CD4-positive, alpha-beta T cell treated with Interleukin-10 for 1 hour (primary cell): Measurements from ENCODE around the gene CCNL2.
"Not testable (repeated sequence)": the region's sequence is repeated elsewhere in the genome, so short reads cannot be mapped to it uniquely, and the experiment has no call there.

Experiments
- DNase-seq: peaks from one replicate; pipeline ENCODE4 v3.0.0-alpha.2; 2020

CCNL2 gene

GRCh38 chr1:1432274-1432950 is 33.3 kb upstream of the CCNL2 start:
- DNase-seq = no peak

- DNase-seq = no peak
These were observed 32.7 kb upstream of the CCNL2 start for GRCh38 chr1:1431845-1432273.

- no peak for DNase-seq
These were observed 32.1 kb upstream of the CCNL2 start for GRCh38 chr1:1430992-1431844.

- DNase-seq = no peak
These were observed 31.2 kb upstream of the CCNL2 start for GRCh38 chr1:1430114-1430982.

- no peak for DNase-seq
These were observed 30.5 kb upstream of the CCNL2 start for GRCh38 chr1:1429671-1430073.

GRCh38 chr1:1428967-1429366 is 29.8 kb upstream of the CCNL2 start:
- not testable (repeated sequence) for DNase-seq

GRCh38 chr1:1428174-1428573 is 29.0 kb upstream of the CCNL2 start:
- no peak for DNase-seq

- no peak for DNase-seq
These were observed 28.6 kb upstream of the CCNL2 start for GRCh38 chr1:1427820-1428148.

- no peak for DNase-seq
These were observed 28.1 kb upstream of the CCNL2 start for GRCh38 chr1:1427106-1427819.

- no peak for DNase-seq
These were observed 27.5 kb upstream of the CCNL2 start for GRCh38 chr1:1426496-1427105.

GRCh38 chr1:1425753-1426495 is 26.8 kb upstream of the CCNL2 start:
- no peak for DNase-seq

GRCh38 chr1:1425426-1425752 is 26.3 kb upstream of the CCNL2 start:
- no peak for DNase-seq

GRCh38 chr1:1424707-1425106 is 25.6 kb upstream of the CCNL2 start:
- no peak for DNase-seq

GRCh38 chr1:1423245-1423597 is 24.1 kb upstream of the CCNL2 start:
- no peak for DNase-seq

- no peak for DNase-seq
These were observed 23.5 kb upstream of the CCNL2 start for GRCh38 chr1:1422465-1423244.

GRCh38 chr1:1421907-1422464 is 22.9 kb upstream of the CCNL2 start:
- no peak for DNase-seq

- DNase-seq = no peak
These were observed 22.2 kb upstream of the CCNL2 start, which contains the start of gene ANKRD65 for GRCh38 chr1:1421147-1421906. Gene ANKRD65 (minus strand): TSS chr1:1421276. CDS start chr1:1421005, 271 bp downstream.

- no peak for DNase-seq
These were observed 21.6 kb upstream of the CCNL2 start for GRCh38 chr1:1420654-1421141.

GRCh38 chr1:1419813-1420653 is 20.9 kb upstream of the CCNL2 start:
- no peak for DNase-seq
